Activated gamma-delta T cell (primary cell): ENCODE results near the gene RPL26.
"Not testable (repeated sequence)": the region's sequence is repeated elsewhere in the genome, so short reads cannot be mapped to it uniquely, and the experiment has no call there.

ENCODE experiments used
- DNase-seq: peaks from one replicate; lab custom pipeline; 2025; lab: John Stamatoyannopoulos, UW

The RPL26 gene

DNA sequence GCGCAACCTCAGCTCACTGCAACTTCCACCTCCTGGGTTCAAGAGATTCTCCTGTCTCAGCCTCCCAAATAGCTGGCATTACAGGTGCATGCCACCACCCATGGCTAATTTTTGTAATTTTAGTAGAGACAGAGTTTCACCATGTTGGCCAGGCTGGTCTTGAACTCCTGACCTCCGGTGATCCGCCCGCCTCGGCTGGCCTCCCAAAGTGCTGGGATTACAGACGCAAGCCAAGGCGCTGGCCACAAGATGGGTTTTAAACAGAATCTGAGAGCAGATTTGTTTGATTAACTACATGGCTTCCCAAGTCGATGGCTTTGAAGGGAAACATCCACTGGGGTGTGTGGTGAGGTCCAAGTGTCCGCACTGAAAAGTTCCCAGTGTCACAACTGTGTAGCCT is 11.5 kb upstream of the RPL26 start:
- DNase-seq = not testable (repeated sequence)

DNA sequence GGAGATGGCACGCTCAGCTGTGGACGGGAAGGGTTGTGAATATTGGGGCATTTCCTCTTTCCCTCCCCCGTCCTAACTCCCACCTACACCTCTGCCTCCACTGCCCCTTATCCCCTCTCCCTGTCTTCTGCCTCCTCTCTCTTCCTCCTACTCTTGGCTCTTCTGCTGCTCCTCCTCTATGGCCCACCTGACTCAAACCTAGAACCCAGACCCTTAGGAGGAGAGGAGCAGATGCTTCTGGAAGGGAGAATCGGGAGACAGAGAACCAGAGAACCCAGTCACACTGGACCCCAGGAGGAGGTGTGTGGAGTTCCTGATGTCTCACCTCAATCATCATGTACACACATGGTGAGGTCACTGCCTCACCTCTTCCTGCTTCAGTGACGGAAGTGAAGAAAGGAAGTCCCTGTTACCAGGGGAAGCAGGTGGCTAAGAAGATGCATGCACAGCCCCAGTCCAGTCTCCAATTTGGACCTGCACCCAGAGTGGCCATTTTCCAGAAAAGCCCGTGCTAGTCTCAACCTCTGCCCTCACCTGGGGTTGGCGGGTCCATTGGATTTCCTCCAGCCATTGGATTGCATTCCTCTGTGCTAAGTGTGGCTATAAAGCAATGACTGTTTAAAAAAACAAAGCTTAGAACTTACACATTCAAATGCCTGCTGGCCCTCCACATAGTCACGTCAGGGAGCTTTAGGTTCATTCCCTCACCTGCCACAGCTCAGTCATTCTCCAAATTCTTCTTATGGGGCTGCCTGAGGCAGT is 10.7 kb upstream of the RPL26 start:
- no peak for DNase-seq

DNA sequence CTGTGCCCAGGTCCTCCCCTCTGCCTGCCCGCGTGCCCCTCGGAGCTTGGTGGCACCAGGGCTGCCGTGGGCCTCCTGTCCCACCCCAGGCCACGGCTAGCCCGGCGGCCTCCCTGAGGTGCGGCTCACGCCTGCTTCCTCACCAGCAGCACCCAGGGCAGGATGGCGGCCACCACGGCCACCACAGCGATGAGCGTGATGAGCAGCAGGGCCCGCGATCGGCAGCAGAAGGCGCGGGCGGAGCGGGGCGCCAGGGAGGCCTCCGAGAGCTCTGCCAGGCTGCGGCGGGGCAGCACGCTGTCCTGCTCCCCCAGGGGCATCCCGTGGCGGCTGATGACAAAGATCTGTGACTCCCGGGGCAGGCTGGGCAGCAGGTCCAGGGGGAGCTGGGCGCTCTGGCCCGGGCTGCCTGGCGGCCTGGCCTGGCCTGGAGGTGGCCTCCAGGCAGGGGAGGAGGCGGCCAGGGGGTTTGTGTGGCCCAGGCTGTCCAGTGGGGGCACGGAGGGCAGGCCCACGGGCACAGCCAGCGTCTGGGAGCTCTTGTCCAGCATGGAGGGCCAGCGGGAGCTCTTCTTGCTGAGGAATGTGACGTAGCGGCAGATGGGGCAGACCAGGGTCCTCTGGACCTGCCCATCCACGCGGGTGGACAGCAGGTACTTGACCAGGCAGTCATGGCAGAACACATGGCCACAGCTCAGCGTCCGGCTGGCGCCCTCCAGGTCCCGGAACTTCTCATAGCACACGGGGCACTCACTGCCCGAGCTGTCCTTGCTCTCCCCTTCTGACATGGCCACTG is 9.9 kb upstream of the RPL26 start:
- no peak for DNase-seq

DNA sequence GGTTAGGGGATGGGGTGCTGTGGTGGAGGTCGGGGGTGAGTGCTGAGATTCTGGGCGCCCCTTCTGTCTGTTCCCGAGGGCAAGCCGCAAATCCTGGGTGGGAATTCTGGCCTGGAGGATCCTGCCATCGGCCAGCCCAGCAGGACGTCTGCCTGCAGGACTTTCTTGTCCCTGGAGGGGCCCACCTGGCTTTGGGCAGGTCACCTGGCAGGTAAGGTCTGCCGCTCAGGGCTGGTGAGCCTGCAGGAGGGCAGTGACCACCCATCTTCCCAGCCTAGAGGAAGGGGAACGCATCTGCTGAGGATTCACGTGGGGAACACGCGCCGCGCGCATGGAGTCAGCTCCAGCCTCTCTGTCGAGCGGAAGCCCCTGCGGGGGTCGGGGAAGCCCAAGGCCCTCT is 9.3 kb upstream of the RPL26 start:
- no peak for DNase-seq

DNA sequence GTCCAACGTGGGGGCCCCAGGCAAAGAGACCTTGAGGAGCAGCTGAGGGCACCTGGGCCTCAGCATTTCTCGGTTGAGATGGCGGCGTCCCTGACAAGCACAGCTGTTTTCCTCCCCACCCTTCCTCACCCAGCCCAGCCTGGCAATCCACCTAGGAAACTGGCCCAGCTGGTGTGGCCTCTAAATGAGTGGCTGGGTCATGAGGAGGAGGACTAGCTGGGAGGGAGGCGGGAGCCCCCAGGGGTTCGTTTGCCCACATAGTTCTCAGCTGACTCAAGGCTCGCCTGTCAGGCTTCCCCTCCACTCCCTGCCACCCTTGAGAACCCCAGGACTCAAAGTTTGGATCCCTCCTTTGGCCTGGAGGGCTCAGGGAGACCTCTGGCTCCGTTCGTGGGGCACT is 8.7 kb upstream of the RPL26 start:
- DNase-seq = no peak

DNA sequence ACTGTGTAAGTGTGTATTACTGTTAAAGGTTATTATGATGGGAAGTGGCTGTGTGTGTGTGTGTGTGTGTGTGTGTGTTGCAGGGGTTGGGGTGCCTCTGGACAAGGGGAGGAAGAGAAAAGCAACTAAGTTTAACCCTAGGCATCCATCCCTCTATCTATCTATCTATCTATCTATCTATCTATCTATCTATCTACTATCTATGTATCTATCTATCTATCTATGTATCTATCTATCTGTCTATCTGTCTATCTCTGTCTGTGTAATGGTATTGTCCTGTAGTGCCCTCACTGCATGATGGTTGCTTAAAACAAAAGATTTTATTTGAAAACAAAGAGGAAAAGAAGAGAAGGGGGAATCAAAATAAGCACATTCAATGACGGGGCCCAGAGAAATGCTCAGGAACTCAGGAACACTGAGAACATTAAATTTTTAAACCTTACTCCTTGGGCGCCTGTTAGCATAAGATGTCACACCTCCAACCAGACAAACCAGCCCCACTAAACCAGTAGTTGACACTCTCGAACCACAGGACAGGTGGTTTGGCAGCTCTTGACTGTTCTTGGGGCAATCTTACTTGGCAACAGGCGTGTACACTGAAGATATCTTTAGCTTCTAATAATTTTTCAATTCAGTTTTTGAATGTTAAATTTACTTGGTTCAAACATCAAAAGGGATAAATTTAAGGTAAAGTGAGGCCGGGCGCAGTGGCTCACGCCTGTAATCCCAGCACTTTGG is 5.1 kb upstream of the RPL26 start:
- no peak for DNase-seq

DNA sequence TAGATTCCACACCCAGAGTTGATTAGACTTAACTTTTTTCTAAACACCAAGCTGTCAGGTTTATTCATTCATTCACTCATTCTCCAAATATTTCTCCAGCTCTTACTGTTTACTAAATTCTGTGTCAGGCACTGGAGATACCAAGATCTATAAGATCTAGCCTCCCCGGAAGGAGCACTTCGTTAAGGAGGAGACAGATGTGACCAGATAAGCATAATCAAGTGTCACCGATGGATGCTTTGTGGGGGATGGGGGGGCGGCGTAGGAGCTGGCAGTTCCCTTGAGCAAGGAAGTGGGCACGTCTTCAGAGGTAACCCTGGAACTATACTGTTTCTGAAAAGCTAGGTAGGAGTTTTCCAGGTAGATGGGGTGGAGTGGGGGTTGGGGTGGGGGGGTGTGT is 3.8 kb upstream of the RPL26 start:
- DNase-seq = no peak

DNA sequence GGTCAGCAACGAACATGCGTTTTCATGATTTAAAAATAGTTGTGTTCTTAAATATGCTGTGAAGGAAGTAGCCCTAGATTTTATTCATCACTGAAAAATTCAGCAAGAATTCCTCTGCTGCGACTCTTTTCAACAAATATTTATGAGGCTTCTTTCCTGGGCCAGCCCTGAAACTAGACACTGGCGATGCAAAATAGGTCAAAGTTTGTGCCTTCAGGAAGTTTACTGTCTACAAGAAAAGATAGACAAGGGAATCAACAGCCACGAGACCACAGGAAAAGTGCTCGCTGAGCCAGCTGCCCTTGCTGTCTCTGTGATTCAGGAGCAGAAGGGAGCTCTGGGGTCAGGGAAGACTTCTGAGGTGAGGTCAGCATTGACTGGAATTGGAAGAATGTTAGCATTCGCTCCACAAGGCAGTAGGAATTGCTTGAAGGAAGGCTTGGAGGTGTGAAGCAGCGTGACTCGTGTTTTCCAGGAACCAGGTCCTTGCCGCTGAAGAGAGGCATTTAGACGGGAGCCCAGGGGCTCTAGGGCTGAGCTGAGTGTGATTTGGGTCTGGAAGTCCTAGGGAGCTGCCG is 1.9 kb upstream of the RPL26 start:
- no peak for DNase-seq

DNA sequence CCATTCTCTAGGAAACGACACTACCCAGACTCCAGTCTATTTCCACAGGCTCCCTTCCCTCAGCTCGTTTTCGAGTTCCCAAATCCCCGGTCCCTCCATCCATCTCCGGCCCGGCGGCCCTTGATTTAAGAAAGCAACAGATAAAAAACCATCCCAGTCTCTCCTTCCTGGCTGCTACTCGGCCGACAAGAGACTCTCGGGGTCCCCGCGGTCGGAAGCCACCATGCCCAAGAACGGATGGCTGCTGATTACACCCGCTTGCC is 182 bp downstream of the RPL26 start:
- DNase-seq = no peak

DNA sequence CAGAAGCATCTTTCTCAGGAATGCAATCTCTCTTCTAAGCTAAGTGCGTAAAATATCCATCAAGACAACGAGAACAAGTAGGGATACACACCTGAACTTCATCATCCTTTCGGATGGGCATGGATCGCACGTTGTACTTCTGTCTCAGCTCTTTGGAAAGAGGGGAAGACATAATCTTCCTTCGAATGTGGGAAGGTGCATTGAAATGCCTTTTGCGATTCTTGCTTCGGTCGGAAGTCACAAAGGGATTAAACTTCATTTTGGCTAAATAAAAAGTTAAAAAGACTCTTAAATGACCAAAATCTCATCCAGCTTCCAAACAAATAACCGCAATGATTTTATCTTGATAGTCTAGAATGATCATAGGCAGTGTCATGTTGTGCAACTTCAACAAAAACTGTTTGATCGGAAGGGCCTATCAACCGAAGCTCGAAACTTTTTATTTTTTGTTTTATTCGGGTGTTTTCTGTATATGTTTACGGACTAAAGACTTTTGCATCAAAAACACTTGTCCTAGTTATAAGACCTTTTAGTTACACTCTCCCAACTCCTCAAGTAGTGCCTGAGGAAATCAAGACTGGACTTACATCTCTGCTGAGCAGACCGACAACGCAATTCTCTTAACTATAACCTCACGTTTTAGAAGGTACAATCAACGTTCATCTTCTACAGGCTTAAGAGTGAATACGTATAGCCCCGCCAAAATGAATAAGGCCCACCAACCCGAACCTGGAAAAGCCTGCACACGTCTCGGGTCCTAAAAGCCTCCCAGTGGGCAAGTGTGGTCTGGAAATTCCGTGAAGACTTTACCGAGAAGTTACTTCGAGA is 727 bp downstream of the RPL26 start:
- DNase-seq = no peak

DNA sequence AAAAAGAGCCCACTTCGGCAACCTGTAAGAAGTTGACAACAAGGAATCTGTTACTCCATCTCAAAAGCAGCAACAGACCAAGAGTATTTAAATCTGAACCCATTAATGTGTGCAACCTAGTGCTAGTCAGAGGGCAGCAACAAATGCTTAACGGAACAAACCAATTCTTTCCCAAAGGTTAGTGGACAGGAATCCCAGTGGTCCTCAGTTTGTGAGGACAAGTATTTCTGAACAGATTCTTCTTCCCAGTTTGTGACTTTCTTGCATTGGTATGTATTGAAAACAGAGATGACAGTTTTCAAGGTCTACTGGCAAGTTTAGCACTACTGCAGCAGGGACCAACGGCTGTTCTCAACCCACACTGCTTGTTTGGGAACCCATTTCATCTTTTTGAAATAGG is 2.9 kb downstream of the RPL26 start:
- DNase-seq = no peak

DNA sequence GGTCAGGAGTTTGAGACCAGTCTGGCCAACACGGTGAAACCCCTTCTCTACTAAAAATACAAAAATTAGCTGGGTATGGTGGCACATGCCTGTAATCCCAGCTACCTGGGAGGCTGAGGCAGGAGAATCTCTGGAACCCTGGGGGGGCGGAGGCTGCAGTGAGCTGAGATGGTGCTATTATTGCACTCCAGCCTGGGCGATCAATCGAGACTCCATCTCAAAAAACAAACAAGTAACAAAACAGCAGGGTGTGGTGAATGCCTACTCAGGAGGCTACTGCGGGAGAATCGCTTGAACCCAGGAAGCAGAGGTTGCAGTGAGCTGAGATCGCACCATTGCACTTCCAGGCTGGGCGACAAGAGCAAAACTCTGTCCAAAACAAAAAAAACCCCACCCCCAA is 4.9 kb downstream of the RPL26 start:
- DNase-seq = not testable (repeated sequence)

DNA sequence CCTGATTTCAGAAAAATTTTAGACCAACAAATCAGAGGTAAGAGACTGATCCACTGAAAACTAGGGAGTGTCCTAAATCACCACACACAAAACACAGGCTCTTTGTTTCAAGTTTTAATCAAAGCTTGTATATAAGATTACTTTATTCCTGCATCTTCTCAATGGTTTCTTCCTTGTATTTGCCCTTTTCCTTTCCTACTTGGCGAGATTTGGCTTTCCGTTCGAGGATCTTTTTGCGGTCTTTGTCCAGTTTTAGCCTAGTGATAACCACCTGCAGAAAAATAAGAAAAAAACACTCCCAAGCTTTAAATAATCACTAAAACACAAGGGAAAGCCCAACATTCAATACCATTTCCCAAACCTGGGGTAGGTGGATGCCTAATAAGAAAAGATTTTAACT is 5.6 kb downstream of the RPL26 start:
- no peak for DNase-seq

DNA sequence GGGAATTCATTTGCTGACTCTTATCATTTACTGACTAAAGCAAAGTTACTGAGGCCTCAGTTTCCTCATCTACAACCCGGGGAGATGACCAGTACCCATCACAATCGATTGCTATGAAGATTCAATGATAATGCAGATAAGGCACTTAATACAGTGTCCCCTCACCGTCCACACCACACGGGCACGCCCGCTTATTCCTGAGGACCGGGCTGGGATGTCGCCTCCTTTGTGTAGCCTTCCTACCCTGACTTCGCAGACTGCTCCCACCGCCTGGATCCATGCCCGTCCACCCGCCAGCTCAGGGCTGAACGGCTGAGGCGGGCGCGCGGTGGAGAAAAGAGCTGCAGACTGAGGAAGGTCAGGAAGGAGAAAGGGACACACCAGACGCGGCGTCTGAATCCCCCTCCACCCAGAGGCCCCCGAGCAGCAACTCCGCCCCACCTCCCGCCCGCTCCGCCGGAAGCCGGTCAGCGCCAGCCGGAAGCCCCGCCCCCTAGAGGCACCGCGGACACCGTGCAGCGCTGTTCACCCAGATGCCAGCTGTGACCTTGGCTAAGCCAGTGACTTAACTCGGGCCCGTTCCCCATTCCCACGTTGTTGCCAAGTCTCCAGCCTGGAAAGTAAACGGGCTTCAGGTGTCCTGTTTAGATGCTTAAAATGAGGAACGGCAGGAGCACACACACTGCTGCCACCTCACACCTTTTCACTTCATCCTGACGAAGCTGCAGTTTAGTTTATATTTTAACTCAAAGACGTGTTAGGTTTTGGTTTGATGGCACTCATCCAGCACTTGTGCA is 6.5 kb downstream of the RPL26 start, which contains the start of gene KRABD2:
Gene KRABD2 (minus strand): TSS at position 434 of the 797 bp plus-strand sequence.
- DNase-seq = peak; percentile 82

DNA sequence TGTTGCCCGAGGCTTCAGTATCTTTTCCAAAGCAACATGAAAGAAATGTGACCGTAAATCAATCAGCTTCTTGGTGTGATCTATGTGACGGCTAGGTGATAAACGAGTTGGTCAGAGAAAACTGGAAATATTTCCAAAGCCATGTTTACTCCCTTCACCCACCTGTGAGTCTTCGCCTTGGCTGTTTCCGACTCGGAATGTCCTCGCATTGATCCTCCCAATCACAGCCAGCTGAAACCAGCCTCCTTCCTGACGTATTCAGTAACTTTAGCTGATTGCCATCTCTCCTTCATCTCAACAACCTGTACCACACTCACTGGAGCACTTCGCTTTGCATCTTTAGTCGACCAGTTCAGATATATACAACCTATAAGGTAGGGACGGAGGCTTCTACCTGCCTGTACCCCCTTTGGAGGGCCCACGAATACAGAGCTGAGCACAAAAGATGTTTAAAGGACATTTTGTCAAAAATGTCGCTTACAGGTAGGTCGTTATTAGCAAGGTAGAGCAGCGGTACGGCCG is 7.2 kb downstream of the RPL26 start:
- DNase-seq = no peak

DNA sequence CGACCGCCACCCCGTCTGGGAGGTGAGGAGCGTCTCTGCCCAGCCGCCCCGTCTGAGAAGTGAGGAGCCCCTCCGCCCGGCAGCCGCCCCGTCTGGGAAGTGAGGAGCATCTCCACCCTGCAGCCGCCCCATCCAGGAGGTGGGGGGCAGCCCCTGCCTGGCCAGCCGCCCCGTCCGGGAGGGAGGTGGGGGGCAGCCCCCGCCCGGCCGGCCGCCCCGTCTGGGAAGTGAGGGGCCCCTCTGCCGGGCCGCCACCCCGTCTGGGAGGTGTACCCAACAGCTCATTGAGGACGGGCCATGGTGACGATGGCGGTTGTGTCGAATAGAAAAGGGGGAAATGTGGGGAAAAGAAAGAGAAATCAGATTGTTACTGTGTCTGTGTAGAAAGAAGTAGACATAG is 9.1 kb downstream of the RPL26 start:
- DNase-seq = not testable (repeated sequence)

DNA sequence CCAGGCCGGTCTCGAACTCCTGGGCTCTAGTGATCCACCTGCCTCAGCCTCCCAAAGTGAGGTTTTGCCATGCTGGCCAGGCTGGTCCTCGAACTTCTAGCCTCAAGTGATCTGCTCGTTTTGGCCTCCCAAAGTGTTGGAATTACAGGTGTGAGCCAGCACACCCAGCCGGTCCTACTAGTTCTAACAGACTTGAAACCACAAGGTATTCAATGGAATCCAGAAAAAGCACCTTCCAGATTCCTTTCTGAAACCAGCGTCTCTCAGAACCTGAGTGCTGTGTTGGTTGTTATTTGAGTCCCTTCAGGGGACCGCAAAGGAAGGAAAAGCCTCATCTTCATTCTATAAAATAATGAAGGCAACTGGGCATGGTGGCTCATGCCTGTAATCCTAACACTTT is 10.6 kb downstream of the RPL26 start:
- DNase-seq = no peak

DNA sequence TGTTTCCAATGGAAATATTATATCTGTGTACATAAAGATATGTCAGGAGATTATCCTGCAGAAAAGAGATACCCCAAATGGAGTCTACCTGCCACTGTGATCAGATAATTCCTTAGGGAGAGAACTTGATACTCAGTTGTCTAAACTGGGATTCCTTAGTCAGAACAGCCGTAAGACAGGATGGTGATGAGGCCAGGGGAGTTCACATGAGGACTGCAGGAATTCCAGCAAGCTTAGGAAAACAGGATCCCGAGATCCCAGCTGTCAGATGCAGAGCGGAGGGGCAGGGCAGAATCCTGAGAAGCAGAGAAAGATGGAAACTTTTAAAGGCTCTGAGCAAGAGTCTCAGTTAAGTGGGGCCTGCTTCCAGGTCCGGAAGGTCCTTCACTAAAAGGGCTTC is 11.2 kb downstream of the RPL26 start:
- no peak for DNase-seq

DNA sequence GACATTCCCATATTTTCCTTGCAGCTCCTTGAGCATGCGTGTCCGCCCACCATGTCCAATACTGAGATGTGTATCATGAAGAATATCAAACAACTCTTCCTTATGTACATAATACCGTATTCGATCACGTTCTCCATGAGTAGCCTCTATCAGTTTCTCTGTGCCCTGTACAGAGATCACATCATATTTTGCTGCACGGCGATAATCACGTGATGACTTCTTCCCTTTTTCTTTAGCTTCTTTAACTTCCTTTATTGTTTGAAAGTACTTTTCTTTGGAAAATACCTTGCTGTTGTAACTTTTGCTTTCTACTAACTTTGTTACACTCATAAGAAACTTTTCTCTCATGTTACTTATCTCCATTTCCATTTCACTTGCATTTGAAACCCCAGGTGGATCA is 13.0 kb downstream of the RPL26 start:
- DNase-seq = no peak

DNA sequence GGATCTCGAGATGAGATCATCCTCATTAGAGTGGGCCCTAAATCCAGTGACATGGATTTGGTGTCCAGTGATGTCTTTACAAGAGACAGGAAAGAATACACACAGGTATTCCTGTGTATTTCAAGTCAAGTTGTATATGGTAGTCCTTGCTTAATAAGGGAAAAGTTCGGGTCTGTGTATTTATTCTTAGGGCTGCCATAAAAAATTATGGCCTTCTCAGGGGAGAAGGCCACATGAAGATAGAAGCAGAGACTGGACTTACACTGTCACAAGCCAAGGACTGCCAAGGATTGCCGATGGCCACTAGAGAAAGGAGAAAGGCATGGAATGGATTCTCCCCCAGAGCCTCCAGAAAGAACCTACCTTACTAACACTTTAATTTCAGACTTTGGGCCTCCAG is 14.8 kb downstream of the RPL26 start:
- no peak for DNase-seq

DNA sequence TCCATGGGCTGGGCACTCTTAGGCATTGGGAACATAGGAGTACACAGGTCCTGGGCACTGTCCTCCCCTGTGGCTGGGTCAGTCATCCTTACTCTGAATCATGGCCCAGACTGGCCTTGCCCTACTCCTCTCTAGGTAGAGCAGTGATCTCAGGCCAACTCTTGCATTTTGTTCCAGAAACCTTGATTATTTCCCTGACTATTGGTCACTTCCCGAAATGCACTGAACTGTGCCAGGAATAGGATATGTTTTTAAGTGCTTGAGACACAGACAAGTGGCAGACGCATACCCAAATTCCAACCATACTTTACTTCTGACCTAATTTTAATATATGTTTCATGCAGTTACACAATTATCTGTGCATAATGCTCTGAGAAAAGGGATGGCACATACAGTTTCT is 16.8 kb downstream of the RPL26 start:
- no peak for DNase-seq
